Measurements from ENCODE around the gene CACNB2.

DNA sequence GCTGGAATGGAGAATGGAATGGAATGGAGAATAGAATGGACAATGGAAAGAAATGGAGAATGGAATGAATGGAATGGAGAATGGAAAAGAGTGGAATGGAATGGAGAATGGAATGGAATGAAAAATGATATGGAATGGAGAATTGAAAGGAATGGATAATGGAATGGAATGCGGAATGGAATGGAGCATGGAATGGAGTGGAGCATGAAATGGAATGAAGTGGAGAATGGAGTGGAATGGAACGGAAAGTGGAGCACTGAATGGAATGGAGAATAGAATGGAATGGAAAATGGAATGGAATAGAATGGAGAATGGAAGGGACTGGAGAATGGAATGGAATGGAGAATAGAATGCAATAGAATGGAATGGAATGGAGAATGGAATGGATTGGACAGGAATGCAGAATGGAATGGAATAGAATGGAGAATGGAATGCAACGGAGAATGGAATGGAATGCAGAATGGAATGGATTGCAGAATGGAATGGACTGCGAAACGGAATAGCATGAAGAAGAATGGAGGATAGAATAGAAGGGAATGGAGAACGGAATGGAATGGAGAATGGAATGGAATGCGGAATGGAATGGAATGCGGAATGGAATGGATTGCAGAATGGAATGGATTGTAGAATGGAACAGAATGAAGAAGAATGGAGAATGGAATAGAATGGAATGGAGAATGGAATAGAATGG, 421.8 kb downstream of the CACNB2 start:
- TF ChIP-seq, protein P1, sequence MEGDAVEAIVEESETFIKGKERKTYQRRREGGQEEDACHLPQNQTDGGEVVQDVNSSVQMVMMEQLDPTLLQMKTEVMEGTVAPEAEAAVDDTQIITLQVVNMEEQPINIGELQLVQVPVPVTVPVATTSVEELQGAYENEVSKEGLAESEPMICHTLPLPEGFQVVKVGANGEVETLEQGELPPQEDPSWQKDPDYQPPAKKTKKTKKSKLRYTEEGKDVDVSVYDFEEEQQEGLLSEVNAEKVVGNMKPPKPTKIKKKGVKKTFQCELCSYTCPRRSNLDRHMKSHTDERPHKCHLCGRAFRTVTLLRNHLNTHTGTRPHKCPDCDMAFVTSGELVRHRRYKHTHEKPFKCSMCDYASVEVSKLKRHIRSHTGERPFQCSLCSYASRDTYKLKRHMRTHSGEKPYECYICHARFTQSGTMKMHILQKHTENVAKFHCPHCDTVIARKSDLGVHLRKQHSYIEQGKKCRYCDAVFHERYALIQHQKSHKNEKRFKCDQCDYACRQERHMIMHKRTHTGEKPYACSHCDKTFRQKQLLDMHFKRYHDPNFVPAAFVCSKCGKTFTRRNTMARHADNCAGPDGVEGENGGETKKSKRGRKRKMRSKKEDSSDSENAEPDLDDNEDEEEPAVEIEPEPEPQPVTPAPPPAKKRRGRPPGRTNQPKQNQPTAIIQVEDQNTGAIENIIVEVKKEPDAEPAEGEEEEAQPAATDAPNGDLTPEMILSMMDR (conservative IDR thresholded peaks at IDR 0.05; ENCODE audit: low read depth, low read length), result no peak
- TF ChIP-seq EZH2phosphoT487 (IDR thresholded peaks at IDR 0.05; ENCODE audit: borderline replicate concordance, low read length), result no peak
